GM12874 (cell line): ENCODE data around the gene RHBDD2.

Experiments used
- TF ChIP-seq, protein P1 (sequence below): IDR thresholded peaks from 2 replicates; pipeline ENCODE4 v1.5.1; 2011; ENCODE audit warnings: low read depth, mild to moderate bottlenecking, control low read depth, low read length, moderate library complexity; ENCODE audit not compliant: insufficient read depth

RHBDD2 gene

DNA sequence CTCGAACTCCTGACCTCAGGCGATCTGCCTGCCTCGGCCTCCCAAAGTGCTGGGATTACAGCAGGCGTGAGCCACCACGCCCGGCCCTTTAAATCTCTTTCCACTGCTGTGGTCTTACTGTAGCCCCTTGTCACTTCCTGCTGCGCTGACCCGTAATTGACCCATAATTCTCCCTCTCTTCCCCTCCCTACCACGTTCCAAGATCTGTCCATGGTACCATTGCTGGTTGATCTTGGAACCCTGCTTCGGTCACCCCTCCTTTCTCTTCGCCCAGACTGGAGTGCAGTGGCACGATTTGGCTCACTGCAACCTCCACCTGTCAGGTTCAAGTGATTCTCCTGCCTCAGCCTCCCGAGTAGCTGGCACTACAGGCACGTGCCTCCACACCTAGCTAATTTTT, 42.6 kb downstream of the RHBDD2 start:
- TF ChIP-seq, protein P1, sequence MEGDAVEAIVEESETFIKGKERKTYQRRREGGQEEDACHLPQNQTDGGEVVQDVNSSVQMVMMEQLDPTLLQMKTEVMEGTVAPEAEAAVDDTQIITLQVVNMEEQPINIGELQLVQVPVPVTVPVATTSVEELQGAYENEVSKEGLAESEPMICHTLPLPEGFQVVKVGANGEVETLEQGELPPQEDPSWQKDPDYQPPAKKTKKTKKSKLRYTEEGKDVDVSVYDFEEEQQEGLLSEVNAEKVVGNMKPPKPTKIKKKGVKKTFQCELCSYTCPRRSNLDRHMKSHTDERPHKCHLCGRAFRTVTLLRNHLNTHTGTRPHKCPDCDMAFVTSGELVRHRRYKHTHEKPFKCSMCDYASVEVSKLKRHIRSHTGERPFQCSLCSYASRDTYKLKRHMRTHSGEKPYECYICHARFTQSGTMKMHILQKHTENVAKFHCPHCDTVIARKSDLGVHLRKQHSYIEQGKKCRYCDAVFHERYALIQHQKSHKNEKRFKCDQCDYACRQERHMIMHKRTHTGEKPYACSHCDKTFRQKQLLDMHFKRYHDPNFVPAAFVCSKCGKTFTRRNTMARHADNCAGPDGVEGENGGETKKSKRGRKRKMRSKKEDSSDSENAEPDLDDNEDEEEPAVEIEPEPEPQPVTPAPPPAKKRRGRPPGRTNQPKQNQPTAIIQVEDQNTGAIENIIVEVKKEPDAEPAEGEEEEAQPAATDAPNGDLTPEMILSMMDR = no peak

DNA sequence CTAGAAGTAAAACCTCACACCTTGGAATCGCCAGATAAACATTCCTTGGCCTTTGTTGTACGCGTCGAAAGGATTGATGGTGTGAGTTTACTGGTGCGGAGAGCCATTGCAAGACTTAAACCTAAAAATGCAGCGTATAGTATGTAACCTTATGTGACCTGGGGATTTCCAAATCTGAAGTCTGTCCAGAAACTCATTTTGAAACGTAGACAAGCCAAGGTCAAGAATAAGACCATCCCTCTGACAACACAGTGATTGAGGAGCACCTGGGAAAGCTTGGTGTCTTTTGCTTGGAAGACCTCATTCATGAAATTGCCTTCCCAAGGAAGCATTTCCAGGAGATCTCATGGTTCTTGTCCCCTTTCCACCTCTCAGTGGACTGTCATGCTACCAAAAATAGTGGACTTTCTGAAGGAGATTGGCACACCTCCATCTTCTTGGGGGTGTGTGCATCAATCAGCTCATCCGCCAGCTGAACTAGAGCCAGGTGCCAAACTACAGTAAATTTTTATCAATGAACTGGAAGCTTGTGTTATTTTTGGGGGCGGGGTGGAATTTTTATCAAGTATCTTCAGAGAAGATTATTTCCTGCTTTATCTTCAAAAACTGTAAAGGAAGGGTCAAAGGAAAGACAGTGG, 44.3 kb downstream of the RHBDD2 start:
- TF ChIP-seq, protein P1 = no peak

DNA sequence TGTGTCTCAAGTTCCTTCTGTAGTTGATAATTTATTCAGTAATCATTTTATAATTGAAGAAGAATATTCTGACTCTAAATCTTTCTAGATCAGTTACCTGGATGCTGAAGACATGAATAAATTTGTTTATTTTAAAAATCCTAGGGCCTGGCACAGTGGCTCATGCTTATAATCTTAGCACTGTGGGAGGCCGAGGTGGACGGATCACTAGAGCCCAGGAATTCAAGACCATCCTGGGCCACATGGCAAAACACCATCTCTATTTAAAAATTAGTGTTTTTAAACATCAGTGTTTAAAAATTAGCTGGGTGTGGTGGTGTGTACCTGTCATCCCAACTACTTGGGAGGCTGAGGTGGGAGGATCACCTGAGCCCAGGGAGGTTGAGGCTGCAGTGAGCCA, 45.4 kb downstream of the RHBDD2 start:
- TF ChIP-seq, protein P1 = no peak

DNA sequence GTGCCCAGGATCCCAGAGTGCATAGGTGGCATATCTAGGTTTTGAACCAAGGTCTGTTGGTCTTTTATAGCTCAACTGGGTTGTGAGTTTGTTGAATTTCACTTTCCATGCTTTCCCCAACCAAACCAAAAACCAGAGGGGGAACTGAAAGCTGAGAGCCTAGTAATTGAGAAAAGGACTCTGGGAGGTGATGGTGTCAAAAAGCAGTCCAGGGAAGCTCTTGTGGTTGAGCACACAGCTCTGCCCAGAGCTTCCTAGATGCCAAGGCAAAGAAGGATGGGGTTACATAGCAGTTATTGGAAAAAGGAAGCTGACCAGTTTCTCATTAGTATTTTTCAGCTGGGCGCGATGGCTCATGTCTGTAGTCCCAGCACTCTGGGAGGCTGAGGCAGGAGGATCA, 46.1 kb downstream of the RHBDD2 start:
- TF ChIP-seq, protein P1 = no peak

DNA sequence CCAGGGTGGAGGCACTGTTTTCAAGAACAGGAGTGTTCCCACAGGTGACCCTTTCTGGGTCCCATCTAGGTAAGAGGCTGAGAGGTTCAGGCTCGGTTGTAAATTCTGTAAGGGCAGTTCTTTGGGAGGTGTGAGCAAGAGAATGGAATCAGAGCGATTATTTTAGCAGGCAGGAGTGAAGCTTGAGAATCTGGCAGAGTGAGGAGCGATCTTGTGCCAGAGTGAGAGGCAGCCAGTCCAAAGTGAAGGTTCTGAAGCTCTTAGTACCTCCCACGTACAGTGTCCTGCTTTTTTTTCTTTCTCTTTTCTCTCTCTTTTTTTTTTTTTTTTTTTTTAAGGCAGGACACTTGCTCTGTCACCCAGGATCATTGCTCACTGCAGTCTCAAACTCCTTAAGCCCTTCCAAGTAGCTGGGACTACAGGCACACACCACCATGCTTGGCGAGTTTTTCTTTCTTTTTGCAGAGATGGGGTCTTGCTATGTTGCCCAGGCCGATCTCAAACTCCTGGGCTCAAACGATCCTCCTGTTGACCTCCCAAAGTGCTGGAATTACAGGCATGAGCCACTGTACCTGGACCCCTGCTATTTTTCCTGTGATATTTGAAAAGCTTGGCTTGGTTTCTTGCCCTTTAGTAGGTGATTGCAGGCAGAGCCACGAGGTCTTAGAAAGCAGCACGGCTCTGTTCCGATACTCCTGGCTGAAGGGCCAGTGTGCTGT, 47.0 kb downstream of the RHBDD2 start:
- TF ChIP-seq, protein P1 = no peak

DNA sequence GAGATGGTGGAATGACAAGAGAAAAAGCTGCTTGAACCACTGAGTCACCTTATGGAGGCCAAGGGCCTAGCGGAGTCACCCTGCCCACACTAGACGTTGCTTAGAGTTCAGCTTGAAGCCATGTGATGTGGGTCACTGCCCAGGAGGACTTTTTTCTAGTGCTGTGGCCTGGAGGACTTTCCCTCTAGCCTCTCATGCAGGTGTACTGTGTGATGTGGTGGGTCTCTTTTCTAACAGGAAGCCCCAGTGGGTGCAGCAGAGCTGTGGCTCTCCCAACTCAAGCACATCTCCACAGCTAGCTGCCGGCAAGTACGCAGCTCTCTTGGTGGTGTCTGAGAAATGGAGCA, 49.7 kb downstream of the RHBDD2 start:
- TF ChIP-seq, protein P1 = no peak

DNA sequence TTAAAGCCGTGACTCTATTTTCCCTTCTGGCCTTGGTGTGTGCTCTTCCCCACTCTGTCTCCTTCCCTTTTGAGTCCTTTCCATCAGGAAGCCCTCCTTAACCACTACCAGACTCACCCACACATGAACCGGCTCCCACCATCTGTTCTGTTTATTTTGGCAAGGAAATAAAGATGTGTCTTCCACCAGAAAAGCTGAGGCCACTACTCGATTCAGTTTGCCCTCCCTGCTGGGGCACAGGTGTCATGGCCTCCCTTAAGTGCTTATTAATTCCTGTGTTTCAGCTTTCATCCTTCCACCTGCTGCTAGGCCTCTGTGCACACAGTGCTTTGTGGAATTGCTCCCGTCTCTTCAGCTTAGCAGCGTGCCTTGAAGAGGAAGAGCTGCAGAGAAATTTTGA, 52.8 kb downstream of the RHBDD2 start:
- TF ChIP-seq, protein P1 = no peak
